Mesothelial cell of epicardium (in vitro differentiated cells): ENCODE measurements around the gene BLOC1S2. TPM values are rescaled to one million over a fixed set of nuclear protein-coding genes. Genes with fewer than 3 reads are reported as not detected.
"Not testable (repeated sequence)": the region's sequence is repeated elsewhere in the genome, so short reads cannot be mapped to it uniquely, and the experiment has no call there.

ENCODE experiments used
- DNase-seq, 2 experiments: peaks; one replicate each; pipeline ENCODE4 v3.0.0; 2021; ENCODE audit warnings: low spot score in 2 of 2; ENCODE audit not compliant: unreplicated experiment in 2 of 2
- H3K27ac Mint-ChIP-seq: 2 replicates; pipeline ENCODE4 v1.8.0; 2021; ENCODE audit warnings: mixed read lengths
- H3K27me3 Mint-ChIP-seq: 2 replicates; pipeline ENCODE4 v1.8.0; 2021; ENCODE audit warnings: low read depth, mixed read lengths
- H3K36me3 Mint-ChIP-seq: 2 replicates; pipeline ENCODE4 v1.8.0; 2021; ENCODE audit warnings: mixed read lengths
- H3K4me1 Mint-ChIP-seq: 2 replicates; pipeline ENCODE4 v1.8.0; 2021; ENCODE audit warnings: mixed read lengths
- H3K4me3 Mint-ChIP-seq: 2 replicates; pipeline ENCODE4 v1.8.0; 2021; ENCODE audit warnings: mild to moderate bottlenecking, moderate library complexity, mixed read lengths
- H3K9me3 Mint-ChIP-seq: 2 replicates; pipeline ENCODE4 v1.8.0; 2021; ENCODE audit warnings: mixed read lengths
- CTCF ChIP-seq: fragments of 200-600 bp; sonication (generic); IDR thresholded peaks from one replicate; pipeline ENCODE4 v1.5.0; 2021; ENCODE audit warnings: antibody characterized with exemption; ENCODE audit not compliant: unreplicated experiment
- total RNA-seq: library from RNA; stranded (reverse); gene quantifications from 3 replicates; pipeline ENCODE4 v1.2.1, GENCODE V29; 2021

BLOC1S2 gene
- total RNA-seq, 1 donor from 2014 or later: 33.0 TPM

GRCh38 chr10:100288196-100288595 lies 1.7 kb upstream of the BLOC1S2 start:
- Mint-ChIP-seq H3K4me3 (no peak overlapping the region), H3K27me3 (peaks cover 25% of the 10 kb centered on the region), H3K9me3 (no peaks in the 10 kb centered on the region), H3K36me3 (peaks cover 2% of the 10 kb centered on the region), H3K4me1 (peaks cover 14% of the 10 kb centered on the region), H3K27ac (no peak overlapping the region)
- DNase-seq: no peak
- no peak for TF ChIP-seq CTCF

DNA sequence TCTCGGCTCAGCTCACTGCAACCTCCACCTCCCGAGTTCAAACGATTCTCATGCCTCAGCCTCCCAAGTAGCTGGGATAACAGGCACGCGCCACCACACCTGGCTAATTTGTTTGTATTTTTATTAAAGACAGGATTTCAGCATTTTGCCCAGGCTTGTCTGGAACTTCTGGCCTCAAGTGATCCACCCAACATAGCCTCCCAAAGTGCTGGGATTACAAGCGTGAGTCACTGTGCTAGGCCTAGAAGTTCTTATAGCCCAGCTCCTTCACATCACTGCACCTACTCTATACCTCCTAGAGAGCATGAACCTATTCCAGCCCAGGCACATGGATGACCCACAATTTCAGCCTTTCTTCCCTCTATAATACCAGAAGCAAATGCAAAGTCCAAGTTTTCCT lies 1.3 kb upstream of the BLOC1S2 start:
- no peak for TF ChIP-seq CTCF

GRCh38 chr10:100285326-100285725 lies 1.2 kb downstream of the BLOC1S2 start:
- DNase-seq, H3K36me3 Mint-ChIP-seq, H3K9me3 Mint-ChIP-seq, H3K27me3 Mint-ChIP-seq: not testable (repeated sequence)
- Mint-ChIP-seq H3K4me3 (peak overlapping the region; percentile 94), H3K27ac (peak overlapping the region; percentile 92), H3K4me1 (peaks cover 14% of the 10 kb centered on the region)

More for the DNA sequence above, 1.3 kb upstream of the BLOC1S2 start:
- DNase-seq: no peak
- H3K27me3 Mint-ChIP-seq: peaks cover 21% of the 10 kb centered on the region
- no peak overlapping the region for H3K27ac Mint-ChIP-seq
- peaks cover 14% of the 10 kb centered on the region for H3K4me1 Mint-ChIP-seq
- peaks cover 2% of the 10 kb centered on the region for H3K36me3 Mint-ChIP-seq
- H3K9me3 Mint-ChIP-seq: no peaks in the 10 kb centered on the region
- H3K4me3 Mint-ChIP-seq: peak overlapping the region; percentile 24

DNA sequence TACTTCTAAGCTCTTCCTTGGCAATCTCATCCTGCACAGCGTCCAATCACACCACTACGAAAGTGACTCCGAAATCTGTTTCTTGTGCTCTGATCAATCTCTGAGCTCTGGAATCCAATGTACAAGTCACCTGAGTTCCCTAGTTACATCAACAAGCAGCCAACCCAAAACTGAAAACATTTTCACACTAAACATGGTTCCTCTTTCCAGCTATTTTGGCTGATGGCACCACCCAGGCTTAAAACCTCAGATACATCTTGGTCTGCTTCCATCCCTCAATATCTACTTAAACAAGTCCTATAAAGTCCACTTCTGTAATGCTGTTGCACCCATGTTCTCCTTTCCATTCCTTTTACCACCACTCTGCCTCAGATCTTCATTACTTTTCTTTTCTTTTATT lies 3.6 kb downstream of the BLOC1S2 start:
- Mint-ChIP-seq H3K4me3 (no peak overlapping the region), H3K9me3 (no peaks in the 10 kb centered on the region), H3K27ac (no peak overlapping the region), H3K27me3 (no peaks in the 10 kb centered on the region), H3K36me3 (peaks cover 17% of the 10 kb centered on the region), H3K4me1 (peaks cover 14% of the 10 kb centered on the region)
- no peak for TF ChIP-seq CTCF
- no peak for DNase-seq

DNA sequence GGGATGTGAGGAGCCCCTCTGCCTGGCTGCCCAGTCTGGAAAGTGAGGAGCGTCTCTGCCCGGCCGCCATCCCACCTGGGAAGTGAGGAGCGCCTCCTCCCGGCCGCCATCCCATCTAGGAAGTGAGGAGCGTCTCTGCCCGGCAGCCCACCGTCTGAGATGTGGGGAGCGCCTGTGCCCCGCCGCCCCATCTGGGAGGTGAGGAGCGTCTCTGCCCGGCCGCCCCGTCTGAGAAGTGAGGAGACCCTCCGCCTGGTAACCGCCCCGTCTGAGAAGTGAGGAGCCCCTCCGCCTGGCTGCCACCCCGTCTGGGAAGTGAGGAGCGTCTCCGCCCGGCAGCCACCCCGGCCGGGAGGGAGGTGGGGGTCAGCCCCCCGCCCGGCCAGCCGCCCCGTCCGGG lies 9.5 kb downstream of the BLOC1S2 start:
- not testable (repeated sequence) for DNase-seq, H3K27ac Mint-ChIP-seq, H3K4me3 Mint-ChIP-seq, H3K27me3 Mint-ChIP-seq, H3K9me3 Mint-ChIP-seq, H3K4me1 Mint-ChIP-seq
- H3K36me3 Mint-ChIP-seq: peaks cover 26% of the 10 kb centered on the region

DNA sequence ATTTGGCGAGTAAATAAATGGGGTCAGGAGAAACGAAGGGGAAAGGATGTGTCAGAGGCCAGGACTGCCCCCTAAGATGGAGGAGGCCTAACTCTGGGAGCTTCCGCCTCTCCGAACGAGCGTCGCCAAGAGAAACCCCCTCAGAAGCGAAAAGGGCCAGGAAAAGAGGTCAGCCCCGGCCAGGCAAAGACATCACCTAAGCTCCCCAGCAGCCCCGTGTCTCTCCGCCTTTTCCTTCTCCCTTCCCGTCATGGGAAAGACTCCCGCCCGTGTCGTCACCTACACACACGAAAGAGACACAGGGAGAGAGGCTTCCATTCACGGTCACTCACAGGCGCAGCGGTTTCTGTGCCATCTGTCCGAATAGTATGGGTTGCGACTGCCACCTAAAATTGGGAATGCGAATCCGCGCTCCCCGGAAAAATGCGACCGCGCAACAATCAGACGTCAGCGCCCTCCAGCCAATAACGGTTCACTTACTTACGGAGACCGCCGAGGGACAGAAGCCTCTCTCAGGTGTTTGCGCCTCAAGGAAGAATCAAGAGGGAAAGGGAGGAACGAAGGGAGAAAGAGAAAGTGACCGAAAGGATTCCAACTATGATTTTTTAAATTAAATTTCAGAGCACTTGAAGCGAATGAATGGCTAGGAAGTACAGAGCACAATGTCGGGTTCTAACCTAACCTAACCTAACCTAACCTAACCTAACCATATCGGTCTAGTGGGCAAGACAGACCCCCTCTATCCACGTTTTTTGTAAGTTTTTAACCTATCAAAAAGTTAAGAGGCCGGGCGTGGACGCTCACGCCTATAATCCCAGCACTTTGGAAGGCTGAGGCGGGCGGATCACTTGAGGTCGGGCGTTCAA lies 19.0 kb downstream of the BLOC1S2 start, which contains the start of gene CWF19L1:
Gene CWF19L1, minus strand, starts transcription at position 400 of the 866 bp plus-strand sequence. Its CDS starts 45 bp downstream, at position 355.
- Mint-ChIP-seq H3K4me1 (peaks cover 9% of the 10 kb centered on the region), H3K36me3 (peaks cover 13% of the 10 kb centered on the region), H3K27me3 (no peaks in the 10 kb centered on the region), H3K27ac (peak within 1 kb of the TSS; percentile 98), H3K9me3 (peaks cover 8% of the 10 kb centered on the region), H3K4me3 (peak within 1 kb of the TSS; percentile 97)
- DNase-seq: peak; percentile 62 to 87
- TF ChIP-seq CTCF: no peak
